CD4-positive, alpha-beta T cell treated with Interleukin-4 for 1 hour (primary cell): ENCODE data around the gene LRRC4B.

Source experiments
- DNase-seq, 2 donors: peaks; one replicate each; pipeline ENCODE4 v3.0.0-alpha.2; 2020 to 2022

LRRC4B gene

DNA sequence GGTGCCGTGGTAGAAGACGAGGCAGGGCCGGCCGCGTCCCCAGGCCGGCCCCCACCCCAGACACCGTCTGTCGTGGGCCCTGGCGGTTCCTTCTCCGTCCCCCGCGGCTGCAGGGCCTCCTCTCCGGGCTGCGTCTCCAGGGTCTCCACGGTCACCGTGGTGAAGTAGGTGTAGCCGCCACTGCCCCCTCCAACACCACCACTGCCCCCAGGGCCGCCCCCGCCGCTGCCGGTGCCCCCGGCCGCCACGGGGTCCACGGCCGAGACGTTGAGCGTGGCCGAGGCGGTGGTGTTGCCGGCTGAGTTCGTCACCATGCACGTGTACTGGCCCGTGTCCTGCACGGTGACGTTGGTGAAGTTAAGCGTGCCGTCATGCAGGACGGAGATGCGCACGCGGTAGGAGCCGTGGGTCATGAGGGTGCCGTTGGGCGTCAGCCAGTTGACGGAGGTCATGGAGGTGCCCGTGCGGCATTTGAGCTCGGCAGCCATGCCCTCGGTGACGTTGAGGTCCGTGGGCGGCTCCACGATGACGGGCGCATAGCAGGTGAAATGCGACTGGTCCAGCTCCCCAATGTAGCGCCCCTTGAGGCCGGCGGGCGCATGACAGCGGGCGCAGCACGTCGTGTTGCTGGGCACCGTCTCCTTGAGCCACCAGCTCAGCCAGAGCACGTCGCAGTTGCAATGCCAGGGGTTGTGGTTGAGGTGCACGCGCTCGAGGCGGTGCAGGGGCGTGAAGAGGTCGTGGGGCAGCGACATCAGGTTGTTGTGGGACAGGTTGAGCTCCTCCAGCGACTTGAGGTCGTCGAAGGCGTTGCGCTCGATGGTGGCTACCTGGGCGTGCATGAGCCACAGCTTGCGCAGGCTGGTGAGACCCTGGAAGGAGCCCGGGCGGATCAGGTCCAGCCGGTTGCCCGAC is 49.9 kb downstream of the LRRC4B start:
- DNase-seq, result no peak

DNA sequence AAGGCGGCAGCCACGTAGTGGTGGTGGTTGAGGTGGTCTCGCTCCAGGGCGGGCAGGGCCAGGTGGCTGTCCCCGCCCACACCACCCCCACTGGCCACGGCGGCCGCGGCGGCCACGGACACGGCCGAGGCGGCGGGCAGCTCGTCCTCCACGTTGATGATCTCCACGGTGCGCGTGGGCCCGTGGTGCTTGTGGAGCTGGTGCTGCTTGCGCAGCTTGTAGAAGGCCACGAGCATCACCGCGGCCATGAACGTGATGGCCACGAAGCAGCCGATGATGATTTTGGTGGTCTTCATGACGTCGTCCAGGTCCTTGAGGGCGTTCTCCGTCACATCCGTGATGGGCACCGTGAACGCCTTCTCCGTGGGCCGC is 50.5 kb downstream of the LRRC4B start:
- no peak for DNase-seq

DNA sequence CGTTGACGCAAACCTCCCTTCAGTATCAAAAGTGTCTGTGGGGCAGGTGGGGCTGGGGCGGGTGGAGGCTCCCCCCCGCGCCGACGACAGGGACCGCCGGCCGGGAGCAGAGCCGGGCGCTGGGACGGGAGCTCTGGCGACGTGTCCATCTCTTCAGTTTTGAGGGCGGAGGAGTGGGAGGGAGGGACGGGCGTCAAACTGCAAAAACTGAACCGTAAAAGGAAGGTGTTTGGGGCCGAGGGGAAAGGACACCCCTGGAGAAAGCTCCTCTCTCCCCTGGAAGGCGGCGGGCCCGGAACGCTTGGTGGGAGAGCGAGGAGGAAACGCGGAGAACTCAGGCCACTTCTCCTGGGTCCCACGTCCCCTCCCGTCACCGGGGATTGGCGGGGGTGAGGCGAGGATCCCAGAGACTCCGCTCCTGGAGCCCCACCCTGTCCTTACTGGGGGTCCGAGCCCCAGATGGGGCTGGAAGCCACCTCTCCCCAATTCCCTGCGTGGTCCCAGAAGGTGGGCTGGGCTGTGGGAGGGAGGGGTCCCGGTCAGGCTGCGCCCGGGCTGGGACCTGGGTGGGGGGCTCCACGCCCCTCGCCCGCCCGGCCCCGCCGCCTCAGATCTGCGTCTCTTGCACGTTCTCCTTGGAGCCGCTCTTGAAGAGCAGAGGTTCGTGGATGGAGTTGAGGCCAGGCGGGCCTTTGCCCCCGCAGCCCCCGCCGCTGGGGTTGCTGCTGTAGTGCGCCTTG is 51.1 kb downstream of the LRRC4B start:
- DNase-seq, result no peak

DNA sequence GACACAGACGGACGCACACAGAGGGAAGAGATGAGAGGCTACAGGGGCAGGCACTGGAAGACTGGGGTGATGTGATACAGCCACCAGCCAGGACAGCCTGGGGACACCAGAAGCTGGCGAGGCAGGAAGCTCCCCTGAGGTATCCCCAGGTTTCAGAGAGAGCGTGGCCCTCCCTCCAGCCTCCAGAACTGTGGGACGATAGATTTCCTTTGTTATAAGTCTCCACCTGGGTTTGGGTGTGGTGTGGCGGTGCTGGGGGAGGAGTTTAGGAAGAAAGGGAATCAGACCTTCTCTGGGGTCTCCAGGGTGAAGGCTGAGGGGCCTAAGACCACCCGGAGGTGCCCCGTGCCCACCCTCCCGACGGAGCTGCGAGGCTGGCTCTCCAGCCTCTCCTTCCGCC is 51.8 kb downstream of the LRRC4B start:
- DNase-seq, result no peak

DNA sequence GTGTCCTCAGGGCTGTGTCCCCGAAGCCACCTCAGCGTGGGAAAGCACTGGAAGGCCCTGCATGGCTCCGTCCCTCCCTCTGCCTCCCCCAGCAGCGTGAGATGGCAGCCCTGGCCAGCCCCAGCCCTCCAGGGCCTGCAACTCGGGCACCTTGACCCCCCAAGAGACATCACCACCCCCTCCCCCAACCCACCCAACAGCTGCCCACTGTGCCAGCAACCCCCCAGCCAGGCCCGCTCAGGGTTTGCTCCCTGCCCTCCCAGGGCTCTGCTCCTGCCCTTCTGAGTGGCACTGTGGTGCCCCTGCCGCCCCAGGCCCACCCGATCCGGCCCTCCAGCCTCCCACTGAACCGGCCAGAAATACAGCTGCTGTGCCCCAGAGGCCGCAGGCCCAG is 53.1 kb downstream of the LRRC4B start:
- no peak for DNase-seq

DNA sequence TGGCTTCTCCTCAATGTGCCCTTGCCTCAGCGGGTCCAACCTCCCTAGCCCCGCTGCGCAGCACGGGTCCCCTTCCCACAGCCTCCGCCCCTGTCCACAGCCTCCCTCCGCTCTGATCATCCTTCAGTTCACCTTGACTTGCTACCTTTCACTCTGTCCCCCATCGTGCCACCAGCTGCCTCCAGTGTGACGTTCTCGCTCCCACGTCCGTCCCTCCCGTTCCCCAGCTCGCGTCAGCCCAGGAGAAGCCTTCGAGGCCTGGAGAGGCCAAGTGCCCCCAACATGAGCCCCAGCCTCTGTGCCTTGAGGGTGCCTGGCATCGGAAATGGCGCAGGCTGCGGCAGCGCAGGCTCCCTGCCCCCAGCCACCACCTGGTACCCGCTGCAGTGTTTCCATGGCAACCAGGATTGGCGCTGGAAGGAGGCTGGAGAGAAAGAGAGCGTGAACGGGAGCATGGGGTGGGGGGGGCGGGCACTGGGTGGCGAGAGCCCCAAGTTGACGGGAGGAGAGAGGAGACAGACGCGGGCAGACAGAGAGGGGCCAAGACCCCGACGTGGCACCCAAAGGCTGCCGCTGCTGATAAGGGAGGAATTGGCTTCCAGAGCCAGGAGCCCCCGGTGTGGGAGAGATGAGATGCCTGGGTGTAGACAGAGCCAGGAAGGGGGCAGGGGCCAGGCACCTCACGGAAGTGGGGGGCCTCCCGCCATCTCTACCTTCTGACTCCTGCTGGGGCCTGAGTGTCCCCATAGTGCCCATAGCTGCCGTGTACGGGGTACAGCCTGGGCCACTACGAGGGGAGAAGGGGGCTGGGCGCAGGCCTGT is 53.7 kb downstream of the LRRC4B start:
- DNase-seq, result no peak

DNA sequence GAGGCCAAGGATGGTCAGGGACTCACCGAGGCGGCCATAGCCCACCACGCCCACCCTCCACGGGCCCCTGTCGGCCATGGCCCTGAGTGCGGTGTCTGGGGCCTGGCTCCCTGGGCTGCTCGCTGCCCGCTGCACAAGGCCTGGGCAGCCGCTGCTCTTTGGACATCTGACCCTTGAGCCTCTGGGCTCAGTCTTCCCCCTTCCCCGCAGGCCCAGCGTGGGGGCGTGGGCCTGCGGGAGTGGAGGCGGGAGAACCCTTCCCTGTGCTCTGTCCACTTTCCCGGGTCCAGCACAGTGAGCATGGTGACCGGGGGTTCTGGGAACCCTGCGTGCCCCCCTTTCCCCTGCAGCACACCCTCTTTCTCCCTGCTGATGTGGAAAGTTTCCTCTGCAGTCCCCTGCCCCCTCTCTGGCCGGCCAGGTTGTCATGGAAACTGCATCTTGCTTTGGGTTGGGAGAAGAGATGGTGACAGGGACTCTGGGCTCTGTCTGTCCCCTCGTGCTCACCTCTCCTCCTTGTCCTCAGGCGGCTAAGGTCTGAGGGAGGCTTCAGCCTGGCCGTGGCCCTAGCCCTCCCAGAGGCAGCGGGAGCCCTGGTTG is 54.4 kb downstream of the LRRC4B start, which contains the start of gene ASPDH:
Gene ASPDH, minus strand, starts transcription at position 168 of the 600 bp plus-strand sequence. Its CDS starts 90 bp downstream, at position 78.
- DNase-seq, result no peak

DNA sequence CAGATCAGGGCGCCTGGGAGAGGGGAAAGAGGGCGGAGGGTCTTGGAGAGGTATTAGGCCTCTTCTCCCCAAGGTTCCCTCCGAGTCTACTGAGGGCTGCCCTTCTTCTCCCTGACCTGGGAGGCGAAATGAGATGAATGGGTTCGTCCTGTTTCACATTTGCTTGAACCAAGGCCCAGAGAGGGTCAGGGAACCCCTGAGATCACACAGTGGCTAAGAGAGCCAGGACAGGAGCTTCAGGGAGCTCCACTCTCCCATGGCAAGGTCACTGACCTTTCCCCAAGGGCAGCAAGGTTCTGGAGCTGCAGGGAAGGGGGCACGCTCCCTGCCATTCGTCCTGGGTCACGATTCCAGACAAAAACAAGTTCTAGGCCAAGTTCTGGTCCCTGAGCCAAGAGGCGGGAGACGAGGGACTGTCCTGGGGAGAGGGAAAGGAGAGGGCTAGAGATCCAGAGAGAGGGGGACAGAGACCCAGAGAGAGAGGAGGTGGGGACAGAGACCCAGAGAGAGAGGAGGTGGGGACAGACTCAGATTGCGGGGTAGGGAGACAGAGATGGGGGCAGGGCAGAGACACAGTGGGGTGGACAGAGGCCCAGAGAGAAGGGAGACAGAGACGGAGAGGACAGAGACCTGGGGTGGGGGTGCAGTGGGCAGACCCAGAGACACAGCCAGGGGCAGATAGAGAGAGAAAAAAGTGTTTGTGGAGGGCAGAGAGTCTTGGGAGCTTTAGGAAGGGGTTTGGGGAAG is 55.1 kb downstream of the LRRC4B start:
- no peak for DNase-seq

DNA sequence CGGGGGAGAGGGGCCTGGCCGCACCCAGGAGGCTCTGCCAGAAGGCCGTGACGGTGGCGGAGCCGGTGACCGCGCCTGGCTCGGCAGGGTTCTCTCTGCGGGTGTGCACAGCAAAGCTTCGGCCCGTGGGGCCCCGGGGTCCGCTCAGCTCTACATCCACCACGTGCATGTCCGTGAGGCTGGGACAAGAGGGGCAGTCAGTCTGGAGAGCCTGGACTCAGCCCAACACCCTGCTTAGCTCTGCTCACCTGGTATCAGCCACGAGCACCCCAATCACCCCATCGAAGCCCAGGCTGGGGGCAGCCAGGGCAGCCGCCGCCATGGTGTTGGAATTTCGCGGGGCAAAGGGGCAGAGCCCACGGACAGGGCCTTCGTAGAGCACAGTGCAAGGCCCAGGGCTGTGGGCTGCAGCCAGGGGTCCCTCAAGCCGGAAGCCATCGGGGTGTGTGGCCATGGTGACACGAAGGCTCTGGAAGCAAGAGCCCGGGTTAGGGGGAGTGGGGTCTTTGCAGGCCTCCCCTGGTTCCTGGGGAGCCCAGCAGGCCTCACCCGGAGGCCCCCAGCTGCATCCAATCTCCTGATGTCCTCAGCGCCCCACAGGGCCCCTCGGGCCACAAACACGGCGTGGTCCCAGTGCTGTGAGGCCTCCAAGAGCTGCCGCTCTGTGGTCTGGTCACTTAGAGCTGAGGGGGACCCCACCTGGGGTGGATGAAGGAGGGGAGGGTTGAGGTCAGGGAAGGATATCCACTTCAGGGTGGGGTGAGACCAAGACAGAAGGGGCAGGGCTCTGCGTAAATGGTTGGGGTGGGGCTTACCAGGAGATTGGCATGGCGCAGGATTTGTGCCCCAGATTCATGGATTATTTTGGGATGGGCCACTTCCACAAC is 55.9 kb downstream of the LRRC4B start:
- no peak for DNase-seq

DNA sequence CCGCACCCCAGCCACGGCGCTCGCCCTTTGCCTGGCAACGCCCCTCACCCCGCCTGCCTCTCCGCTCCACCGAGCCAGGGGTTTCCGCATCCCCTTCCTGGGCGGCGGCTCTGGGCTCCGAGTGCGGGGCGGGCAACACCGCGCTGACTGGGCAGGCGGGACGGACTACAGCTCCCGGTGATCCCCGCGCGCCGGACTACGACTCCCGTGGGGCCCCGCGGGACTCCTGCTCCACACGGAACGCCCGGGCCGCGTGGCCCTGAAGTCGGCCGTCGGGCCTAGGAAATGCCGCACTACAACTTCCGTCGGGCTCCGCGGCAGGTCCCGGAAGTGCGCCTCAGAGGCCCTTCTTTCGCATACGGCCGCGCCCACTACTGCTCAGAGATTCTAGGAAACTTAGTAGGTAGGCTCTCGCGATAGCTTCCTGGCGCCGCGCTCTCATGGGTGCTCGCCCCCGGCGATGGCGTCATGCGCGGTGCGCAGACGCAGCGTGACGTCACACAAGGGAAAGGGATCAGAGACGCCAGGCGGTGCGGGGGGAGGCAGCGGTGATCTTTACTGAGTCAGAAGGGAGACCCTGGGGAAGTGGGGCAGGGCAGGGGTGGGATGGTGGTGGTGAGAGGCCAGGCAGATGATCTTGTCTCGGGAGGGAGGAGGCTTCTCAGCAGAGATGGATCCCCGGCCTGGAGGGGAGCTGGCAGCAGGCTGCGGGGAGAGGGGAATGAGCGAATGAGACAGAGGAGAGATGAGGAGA is 57.0 kb downstream of the LRRC4B start, which contains the start of gene JOSD2:
Gene JOSD2, minus strand, starts transcription at position 123 of the 754 bp plus-strand sequence. CDS start 760 bp downstream, outside the sequence.
- peak; percentile 98 to 99 for DNase-seq

DNA sequence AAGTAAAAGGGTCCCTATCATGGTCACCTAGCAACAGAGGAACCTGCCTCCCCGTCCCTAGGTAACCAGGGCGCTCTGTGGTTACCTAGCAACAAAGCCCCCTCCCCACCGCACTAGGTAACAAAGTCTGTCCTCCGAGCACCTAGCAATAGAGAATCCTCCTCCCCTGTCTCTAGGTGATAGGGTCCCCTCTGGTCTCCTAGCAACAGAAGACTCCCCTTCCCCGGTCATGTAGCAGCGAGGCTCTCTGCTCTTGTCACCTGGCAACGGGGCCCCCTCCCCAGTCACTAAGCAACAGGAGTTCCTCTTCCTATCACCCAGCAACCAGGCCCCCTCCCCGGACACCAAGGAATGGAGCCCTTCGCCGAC is 57.6 kb downstream of the LRRC4B start:
- no peak for DNase-seq

DNA sequence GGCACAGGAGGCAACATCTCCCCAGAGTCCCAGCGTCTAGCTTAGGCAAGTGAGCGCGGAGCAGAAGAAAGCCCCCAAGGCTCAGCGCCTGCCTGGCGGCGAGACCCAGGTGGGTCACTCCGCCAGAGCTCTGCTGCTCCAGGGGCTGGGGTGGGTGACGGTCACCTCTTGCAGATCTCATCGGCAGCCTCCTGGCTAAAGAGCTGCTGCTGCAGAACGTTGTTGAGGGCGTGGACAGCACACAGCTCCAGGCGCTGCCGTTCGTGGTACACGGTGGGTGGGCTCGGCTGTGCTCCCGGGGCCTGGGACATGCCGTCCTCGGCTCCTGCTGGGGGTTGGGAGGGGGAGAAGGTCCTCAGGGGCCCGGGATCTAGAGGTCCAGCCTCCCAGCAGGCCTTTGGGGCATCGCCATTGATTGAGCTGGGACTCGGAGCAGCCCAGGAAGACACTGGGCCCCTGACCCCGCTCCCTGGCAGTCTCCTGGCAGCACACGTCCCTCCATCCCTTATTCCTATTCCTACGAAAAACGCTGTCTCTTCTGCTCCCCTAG is 58.0 kb downstream of the LRRC4B start:
- DNase-seq, result no peak

DNA sequence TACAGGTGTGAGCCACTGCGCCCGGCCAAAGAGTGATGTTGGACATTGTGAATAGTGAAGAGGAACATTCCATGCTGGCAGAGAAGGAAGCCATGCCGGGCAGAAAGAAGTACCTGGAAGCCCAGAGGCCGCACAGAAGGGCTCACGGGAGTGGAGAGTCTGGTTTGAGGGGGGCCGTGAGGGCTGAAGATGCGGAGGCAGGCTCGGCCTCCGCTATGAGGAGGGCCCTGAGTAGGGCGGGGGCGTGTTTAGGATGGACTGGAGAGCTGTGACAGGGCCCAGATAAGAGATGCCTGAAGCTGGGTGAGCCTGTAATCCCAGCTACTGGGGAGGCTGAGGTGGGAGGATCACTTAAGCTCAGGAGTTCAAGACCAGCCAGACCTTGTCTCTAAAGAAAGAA is 58.9 kb downstream of the LRRC4B start:
- no peak for DNase-seq

DNA sequence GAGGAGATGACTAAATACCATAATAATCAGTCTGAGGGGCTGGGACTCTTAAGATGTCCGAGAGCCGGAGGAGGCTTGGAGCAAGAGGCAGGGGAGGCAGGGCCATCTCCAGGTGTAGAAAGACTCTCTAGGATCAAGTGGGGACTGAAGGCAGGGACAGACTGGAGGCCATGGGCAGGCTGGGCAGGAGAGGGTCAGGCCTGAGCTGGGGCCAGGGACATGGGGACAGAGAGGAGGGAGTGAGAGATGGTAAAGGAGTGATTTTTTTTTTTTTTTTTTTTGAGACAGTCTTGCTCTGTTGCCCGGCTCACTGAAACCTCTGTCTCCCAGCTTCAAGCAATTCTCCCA is 59.4 kb downstream of the LRRC4B start:
- no peak for DNase-seq

DNA sequence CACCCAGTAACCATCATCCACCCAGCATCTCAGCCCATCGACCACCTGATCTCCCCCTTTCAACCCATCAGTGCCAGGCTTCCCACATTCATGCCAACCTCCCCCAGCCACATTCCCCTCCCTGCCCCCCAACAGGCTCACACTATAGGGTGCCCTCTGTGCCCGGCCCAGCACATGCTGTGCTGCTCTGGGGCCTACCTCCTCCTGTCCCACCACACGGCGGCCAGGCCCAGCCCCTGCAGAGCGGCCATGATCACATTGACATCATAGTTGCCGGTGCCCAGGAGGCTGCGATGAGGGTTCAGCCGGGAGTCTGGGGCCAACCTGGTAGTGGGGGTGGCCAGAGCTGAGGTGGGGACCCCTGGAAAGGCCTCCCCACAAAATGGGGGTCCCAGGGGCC is 60.9 kb downstream of the LRRC4B start:
- no peak for DNase-seq

DNA sequence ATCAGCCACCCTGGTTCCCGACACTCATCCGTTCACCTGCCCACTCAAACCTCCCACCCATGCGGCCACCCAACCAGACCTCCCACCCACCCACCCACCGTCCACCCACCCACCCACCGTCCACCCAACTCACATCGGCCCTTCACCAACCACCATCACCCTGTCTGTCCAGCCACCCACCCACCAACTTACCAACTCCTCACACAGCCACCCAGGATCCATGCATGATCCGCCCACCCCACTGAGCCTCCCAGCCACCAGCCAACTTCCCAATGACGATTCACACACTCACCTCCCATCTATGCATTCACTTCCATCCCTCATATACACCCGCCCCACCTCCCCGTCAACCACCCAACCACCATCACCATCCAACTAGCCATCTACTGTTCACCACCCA is 61.5 kb downstream of the LRRC4B start:
- no peak for DNase-seq

DNA sequence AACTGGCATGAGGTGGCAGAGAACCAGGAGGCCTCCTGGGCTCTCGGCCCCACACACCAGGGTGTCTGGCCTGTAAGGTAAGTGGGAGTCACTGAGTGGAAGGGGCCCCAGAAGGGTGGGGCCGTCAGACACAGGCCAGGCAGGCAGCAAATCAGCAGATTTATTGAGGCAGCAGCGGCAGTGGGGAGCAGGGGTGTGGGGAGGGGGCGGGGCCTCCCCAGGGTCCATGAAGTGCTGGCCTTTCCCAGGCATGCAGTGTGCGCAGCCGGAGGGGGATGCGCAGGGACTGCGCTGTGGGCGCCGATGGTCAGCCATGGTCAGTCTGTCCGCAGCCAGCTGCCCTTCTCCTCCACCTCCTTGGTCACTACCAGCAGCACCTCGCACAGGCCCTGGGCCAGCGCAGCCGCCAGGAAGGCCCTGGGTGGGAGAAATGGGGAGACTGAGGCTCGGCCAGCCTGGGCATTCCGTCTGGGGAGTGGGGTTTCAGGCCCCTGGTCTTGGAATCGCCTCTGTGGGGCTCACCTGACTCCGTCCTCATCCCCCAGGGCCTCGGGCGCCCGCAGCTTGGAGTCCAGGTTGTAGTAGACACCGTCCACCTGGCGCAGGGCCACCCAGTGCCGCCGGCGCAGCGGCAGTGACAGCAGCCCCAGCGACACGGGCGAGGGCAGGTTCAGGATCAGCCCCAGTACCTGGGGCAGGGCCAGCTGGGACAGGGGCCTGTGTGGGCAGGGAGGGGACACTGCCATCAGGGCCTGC is 62.2 kb downstream of the LRRC4B start:
- DNase-seq, result no peak

DNA sequence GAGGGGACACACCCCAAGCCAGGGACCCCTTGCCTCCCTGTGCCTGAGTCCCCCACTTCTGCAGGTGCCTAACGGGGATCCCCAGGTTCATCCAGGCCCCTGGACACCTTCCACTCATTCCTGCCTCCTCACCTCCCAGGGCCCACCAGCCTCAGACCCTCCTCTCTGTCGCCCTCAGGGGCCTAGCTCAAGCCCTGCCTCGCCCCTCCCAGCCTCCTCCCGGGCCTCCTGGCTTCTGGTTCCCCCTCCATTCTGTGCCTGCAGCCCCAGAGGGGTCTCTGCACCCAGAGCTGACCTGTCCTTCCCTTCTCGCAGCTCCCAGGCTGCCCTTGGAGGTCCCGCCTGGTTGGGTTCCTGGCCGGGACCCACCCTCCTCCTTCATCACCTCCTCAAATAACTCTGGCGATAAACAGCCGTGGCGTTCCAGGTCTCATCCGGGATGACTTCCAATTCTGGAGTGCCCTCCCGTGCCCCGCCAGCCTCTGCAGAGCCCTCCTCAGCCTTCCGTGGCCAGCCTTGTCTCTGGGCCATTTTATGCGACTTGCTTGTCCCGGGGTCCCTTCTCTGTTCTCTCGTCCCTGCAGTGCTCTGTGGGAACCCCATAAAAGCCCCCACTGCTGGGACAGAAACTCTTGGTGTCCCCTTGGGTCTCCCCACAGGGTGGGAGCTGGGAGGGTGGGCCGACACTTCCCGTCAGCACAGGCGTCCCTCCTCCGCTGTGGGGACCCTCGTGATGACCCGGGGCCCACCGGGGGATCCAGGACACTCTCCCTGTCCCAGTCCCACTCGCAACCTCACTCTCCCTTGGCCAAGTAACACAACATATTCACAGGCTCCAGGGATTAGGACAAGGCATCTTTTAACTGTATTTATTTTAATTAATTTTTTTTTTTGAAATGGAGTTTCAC is 66.4 kb downstream of the LRRC4B start:
- DNase-seq, result no peak
